Caco-2 (cell line): Measurements from ENCODE around the gene KIF3A. TPM values are rescaled to one million over a fixed set of nuclear protein-coding genes. Genes with fewer than 3 reads are reported as not detected.

Experiments
- BruUV-seq: library from RNA; stranded (reverse); fragments of 400-500 nt; replicated peaks from 2 replicates; lab custom pipeline; 2021; lab: Mats Ljungman, UMichigan
- CTCF ChIA-PET: fragments of 300-600 bp; sonication (Branson Sonifier 250); formaldehyde crosslinking; loops from one replicate; lab custom pipeline; 2022; ENCODE audit warnings: antibody characterized with exemption; lab: Charles Lee
- POLR2A ChIA-PET: fragments of 300-600 bp; sonication (Branson Sonifier 250); formaldehyde crosslinking; loops from one replicate; lab custom pipeline; 2022; ENCODE audit warnings: antibody characterized with exemption; lab: Charles Lee
- DNase-seq, 2 experiments: peaks; one replicate each; pipeline versions ENCODE4 v3.0.0 to v3.0.0-alpha.2; 2020 to 2022
- H3K27me3 ChIP-seq: replicated peaks from 2 replicates; pipeline ENCODE4 v1.6.0; 2011; ENCODE audit warnings: low read length; ENCODE audit not compliant: control insufficient read depth, insufficient read depth
- H3K36me3 ChIP-seq: 2 replicates; pipeline ENCODE4 v1.5.1; 2011; ENCODE audit warnings: low read length; ENCODE audit not compliant: control insufficient read depth, insufficient read depth
- H3K4me1 ChIP-seq: fragments of 250-450 bp; sonication (Bioruptor Pico); 2 replicates; pipeline ENCODE4 v1.5.1; 2020; ENCODE audit warnings: mild to moderate bottlenecking
- H3K4me3 ChIP-seq: 2 replicates; pipeline ENCODE4 v1.5.1; 2011; ENCODE audit warnings: low read depth, mild to moderate bottlenecking, control low read depth, low read length
- H3K9me3 ChIP-seq: fragments of 250-450 bp; sonication (Bioruptor Pico); 2 replicates; pipeline ENCODE4 v1.5.1; 2020; ENCODE audit warnings: mild to moderate bottlenecking, moderate library complexity
- H3K27ac Mint-ChIP-seq: one replicate; pipeline ENCODE4 v1.8.0; 2022; ENCODE audit warnings: mixed read lengths; ENCODE audit not compliant: unreplicated experiment
- H3K27me3 Mint-ChIP-seq: one replicate; pipeline ENCODE4 v1.8.0; 2022; ENCODE audit warnings: mixed read lengths; ENCODE audit not compliant: insufficient read depth, unreplicated experiment
- H3K36me3 Mint-ChIP-seq: one replicate; pipeline ENCODE4 v1.8.0; 2022; ENCODE audit warnings: mild to moderate bottlenecking, mixed read lengths; ENCODE audit not compliant: insufficient read depth, unreplicated experiment
- H3K4me1 Mint-ChIP-seq: one replicate; pipeline ENCODE4 v1.8.0; 2022; ENCODE audit warnings: low read depth, mixed read lengths; ENCODE audit not compliant: unreplicated experiment
- H3K4me3 Mint-ChIP-seq: one replicate; pipeline ENCODE4 v1.8.0; 2022; ENCODE audit warnings: mild to moderate bottlenecking, moderate library complexity, mixed read lengths; ENCODE audit not compliant: unreplicated experiment
- H3K9me3 Mint-ChIP-seq: one replicate; pipeline ENCODE4 v1.8.0; 2022; ENCODE audit warnings: mixed read lengths; ENCODE audit not compliant: unreplicated experiment
- intact Hi-C: fragments of 100-400 bp; cut with micrococcal nuclease; formaldehyde crosslinking; loops from one replicate; pipeline ENCODE4 v1.10.0; 2022; ENCODE audit not compliant: unreplicated experiment
- total RNA-seq: library from RNA; stranded (reverse); gene quantifications from 2 replicates; pipeline ENCODE4 v1.2.3, GENCODE V29; 2022
- TF ChIP-seq, protein P1 (sequence below), 2 experiments: fragments of 200-600 bp in 1 of 2; IDR thresholded peaks; 1 replicate in 1 of 2; 2 replicates in 1 of 2; pipeline versions ENCODE4 v1.5.1 to v1.8.0; 2011 to 2022; ENCODE audit warnings: antibody characterized with exemption in 1 of 2, control low read depth in 1 of 2, inconsistent platforms in 1 of 2, low read depth in 1 of 2, low read length in 1 of 2, mild to moderate bottlenecking in 1 of 2, moderate library complexity in 1 of 2; ENCODE audit not compliant: insufficient read depth in 1 of 2, severe bottlenecking in 1 of 2, unreplicated experiment in 1 of 2

The KIF3A gene
- total RNA-seq, 1 experiment from 2014 or later: 12.7 TPM

DNA sequence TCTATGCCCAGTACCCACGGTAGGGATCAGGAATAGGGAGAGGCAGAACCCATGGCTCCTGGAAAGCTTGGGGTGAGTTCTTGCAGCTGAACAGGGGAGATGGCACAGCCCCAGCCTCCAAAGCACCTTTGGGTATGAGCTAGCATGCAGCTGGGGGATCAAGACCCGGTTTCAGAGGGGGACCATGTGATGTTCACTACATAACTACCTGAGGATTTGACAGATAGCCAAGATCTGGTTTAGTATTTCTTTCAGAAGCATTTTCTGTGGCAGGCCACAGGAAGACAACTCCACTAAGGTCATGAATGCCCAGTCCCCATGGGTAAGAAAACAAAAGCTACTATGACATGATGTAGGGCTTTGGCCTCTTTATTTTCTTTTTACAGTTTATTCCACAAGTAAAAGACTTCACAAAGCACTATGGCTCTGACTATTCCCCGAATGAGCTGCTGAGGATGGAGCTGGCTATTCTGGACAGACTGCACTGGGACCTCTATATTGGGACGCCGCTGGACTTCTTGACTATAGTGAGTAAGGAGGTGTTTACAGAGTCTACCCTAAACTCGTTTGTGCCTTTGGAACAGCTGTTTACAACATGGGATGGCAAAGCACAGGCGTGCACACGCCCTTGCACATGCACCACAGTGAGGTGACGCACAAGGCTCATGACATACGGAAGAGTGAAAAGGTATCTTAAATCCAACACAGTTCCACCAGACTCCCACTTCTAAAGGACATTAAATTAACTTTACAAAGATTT is 13.3 kb upstream of the KIF3A start:
- Mint-ChIP-seq H3K27ac (no peak overlapping the region), H3K9me3 (no peaks in the 10 kb centered on the region), H3K4me1 (peaks cover 6% of the 10 kb centered on the region), H3K4me3 (no peak overlapping the region), H3K36me3 (peaks cover 6% of the 10 kb centered on the region), H3K27me3 (no peaks in the 10 kb centered on the region)
- no peak for DNase-seq
- Histone ChIP-seq H3K9me3 (no peaks in the 10 kb centered on the region), H3K36me3 (no peaks in the 10 kb centered on the region), H3K27me3 (no peaks in the 10 kb centered on the region), H3K4me1 (no peaks in the 10 kb centered on the region), H3K4me3 (no peak overlapping the region)
- intact Hi-C loops: no loop called here
- TF ChIP-seq, protein P1, sequence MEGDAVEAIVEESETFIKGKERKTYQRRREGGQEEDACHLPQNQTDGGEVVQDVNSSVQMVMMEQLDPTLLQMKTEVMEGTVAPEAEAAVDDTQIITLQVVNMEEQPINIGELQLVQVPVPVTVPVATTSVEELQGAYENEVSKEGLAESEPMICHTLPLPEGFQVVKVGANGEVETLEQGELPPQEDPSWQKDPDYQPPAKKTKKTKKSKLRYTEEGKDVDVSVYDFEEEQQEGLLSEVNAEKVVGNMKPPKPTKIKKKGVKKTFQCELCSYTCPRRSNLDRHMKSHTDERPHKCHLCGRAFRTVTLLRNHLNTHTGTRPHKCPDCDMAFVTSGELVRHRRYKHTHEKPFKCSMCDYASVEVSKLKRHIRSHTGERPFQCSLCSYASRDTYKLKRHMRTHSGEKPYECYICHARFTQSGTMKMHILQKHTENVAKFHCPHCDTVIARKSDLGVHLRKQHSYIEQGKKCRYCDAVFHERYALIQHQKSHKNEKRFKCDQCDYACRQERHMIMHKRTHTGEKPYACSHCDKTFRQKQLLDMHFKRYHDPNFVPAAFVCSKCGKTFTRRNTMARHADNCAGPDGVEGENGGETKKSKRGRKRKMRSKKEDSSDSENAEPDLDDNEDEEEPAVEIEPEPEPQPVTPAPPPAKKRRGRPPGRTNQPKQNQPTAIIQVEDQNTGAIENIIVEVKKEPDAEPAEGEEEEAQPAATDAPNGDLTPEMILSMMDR (IDR thresholded peaks at IDR 0.05; ENCODE audit: insufficient read depth in 1 of 2, low read depth in 1 of 2, low read length in 1 of 2, severe bottlenecking in 1 of 2, unreplicated experiment in 1 of 2): no peak
- no TSS peak for BruUV-seq
- CTCF ChIA-PET: interaction anchor here (0.8 kb wide), 1 partner anchor 69 kb away, joined by 3 read pairs; no protein-coding TSS in a partner anchor
- POLR2A ChIA-PET: no interaction called here

DNA sequence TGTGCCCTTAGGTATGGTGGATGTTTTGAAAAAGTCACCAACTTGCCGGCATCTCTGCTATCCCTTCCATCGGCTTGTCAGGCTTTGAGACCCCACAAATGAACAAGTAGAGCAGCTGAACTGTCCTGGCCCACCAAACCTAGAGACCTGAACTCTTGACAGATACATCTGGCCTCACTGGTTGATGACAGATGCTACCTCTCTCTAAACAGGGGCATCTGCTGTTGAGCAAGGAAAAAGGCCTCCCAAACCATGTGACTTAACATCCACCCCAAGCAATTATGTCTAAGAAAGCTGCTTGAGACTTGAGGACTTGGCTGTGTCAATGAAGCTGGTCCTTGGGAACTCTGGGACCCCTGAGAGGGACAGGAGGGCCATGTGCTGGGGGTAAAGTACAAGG is 12.2 kb upstream of the KIF3A start:
- CTCF ChIA-PET: no interaction called here
- H3K9me3 ChIP-seq: no peaks in the 10 kb centered on the region
- no peaks in the 10 kb centered on the region for H3K4me1 Mint-ChIP-seq
- no peaks in the 10 kb centered on the region for H3K27me3 Mint-ChIP-seq
- H3K4me1 ChIP-seq: no peaks in the 10 kb centered on the region
- no peak for DNase-seq
- no peak overlapping the region for H3K27ac Mint-ChIP-seq
- H3K4me3 Mint-ChIP-seq: no peak overlapping the region
- H3K9me3 Mint-ChIP-seq: no peaks in the 10 kb centered on the region
- POLR2A ChIA-PET: no interaction called here
- no TSS peak for BruUV-seq
- TF ChIP-seq, protein P1 (IDR thresholded peaks at IDR 0.05; ENCODE audit: insufficient read depth in 1 of 2, low read depth in 1 of 2, low read length in 1 of 2, severe bottlenecking in 1 of 2, unreplicated experiment in 1 of 2): no peak
- H3K4me3 ChIP-seq: no peak overlapping the region
- H3K36me3 Mint-ChIP-seq: peaks cover 6% of the 10 kb centered on the region
- intact Hi-C loops: no loop called here
- H3K36me3 ChIP-seq: no peaks in the 10 kb centered on the region
- H3K27me3 ChIP-seq: no peaks in the 10 kb centered on the region

DNA sequence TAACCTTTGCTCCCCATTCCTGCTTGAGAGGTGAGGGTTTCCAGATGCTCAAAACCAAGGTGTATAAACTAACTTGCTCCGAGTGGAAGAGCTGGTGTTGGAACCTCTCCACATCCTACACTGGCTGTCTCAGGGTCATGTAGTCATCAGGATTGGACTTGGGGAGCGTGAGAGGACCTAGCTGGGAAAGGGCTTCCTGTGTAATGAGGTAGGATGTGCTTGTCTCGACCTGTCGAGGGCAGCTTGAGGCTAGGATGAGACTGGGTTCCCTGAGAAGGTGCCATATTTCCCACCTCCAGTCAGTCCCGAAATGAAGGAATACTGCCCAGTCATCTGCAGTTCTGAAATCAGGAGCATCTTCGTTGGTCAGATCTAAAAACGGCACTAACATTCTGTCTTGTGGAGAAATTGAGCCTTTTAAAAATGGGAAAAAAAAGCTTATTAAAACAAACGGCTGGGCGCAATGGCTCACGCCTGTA is 11.2 kb upstream of the KIF3A start:
- Histone ChIP-seq H3K36me3 (no peaks in the 10 kb centered on the region), H3K27me3 (no peaks in the 10 kb centered on the region), H3K4me1 (no peaks in the 10 kb centered on the region), H3K9me3 (no peaks in the 10 kb centered on the region), H3K4me3 (no peak overlapping the region)
- Mint-ChIP-seq H3K4me1 (no peaks in the 10 kb centered on the region), H3K4me3 (no peak overlapping the region), H3K27ac (no peak overlapping the region), H3K9me3 (no peaks in the 10 kb centered on the region), H3K36me3 (peaks cover 6% of the 10 kb centered on the region), H3K27me3 (peaks cover 3% of the 10 kb centered on the region)
- DNase-seq: no peak
- BruUV-seq: no TSS peak
- TF ChIP-seq, protein P1 (IDR thresholded peaks at IDR 0.05; ENCODE audit: insufficient read depth in 1 of 2, low read depth in 1 of 2, low read length in 1 of 2, severe bottlenecking in 1 of 2, unreplicated experiment in 1 of 2): no peak
- POLR2A ChIA-PET: no interaction called here
- intact Hi-C loops: no loop called here
- CTCF ChIA-PET: interaction anchor here (0.6 to 0.9 kb wide), 3 partner anchors 52 to 72 kb away, joined by 3 to 4 read pairs (median 4); no protein-coding TSS in a partner anchor
